Neural crest cell (in vitro differentiated cells): Measurements from ENCODE around the gene CA12. TPM values are rescaled to one million over a fixed set of nuclear protein-coding genes. Genes with fewer than 3 reads are reported as not detected.

Experiments
- DNase-seq: peaks from one replicate; pipeline ENCODE4 v3.0.0; 2021; ENCODE audit warnings: low read depth, mixed read lengths, low spot score
- H3K27ac Mint-ChIP-seq: one replicate; pipeline ENCODE4 v1.8.0; 2021; ENCODE audit warnings: mild to moderate bottlenecking, mixed read lengths; ENCODE audit not compliant: unreplicated experiment
- H3K27me3 Mint-ChIP-seq: 2 replicates; pipeline ENCODE4 v1.8.0; 2021; ENCODE audit warnings: low read depth, mild to moderate bottlenecking, mixed read lengths
- H3K36me3 Mint-ChIP-seq: 2 replicates; pipeline ENCODE4 v1.8.0; 2021; ENCODE audit warnings: low read depth, mild to moderate bottlenecking, mixed read lengths
- H3K4me1 Mint-ChIP-seq: 2 replicates; pipeline ENCODE4 v1.8.0; 2021; ENCODE audit warnings: mixed read lengths
- H3K4me3 Mint-ChIP-seq: one replicate; pipeline ENCODE4 v1.8.0; 2021; ENCODE audit warnings: mild to moderate bottlenecking, mixed read lengths
- H3K9me3 Mint-ChIP-seq: 2 replicates; pipeline ENCODE4 v1.8.0; 2021; ENCODE audit warnings: mixed read lengths
- total RNA-seq: library from RNA; stranded (reverse); gene quantifications from 2 replicates; pipeline ENCODE4 v1.2.1, GENCODE V29; 2021
- TF ChIP-seq, protein P1 (sequence below): fragments of 200-600 bp; sonication (generic); conservative IDR thresholded peaks from 2 replicates; pipeline ENCODE4 v1.5.0; 2021; ENCODE audit warnings: antibody characterized with exemption, mild to moderate bottlenecking

CA12 gene
- total RNA-seq, 1 donor from 2014 or later, result 1.1 TPM

DNA sequence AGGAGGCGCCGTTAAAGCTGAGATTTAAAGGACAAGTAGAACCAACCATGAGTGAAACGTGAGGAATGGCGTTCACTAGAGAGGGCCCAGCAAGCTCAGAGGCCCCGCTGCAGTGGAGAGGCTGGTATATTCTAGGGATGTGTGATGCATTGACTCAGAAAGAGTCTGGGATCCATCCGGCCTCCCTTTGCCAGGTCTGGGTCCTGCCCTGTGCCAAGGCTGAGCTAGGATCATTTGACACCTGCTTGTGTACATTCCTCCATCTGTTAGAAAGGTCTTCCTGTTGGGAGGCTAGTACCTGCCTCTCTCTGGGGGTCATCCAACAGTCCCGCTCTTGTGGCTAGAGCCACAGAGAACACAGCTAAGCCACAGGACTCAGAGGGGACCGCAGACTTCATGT is 28.4 kb downstream of the CA12 start:
- Mint-ChIP-seq H3K27ac (no peak overlapping the region), H3K9me3 (no peaks in the 10 kb centered on the region), H3K36me3 (no peaks in the 10 kb centered on the region), H3K4me3 (no peak overlapping the region), H3K4me1 (peaks cover 14% of the 10 kb centered on the region), H3K27me3 (no peaks in the 10 kb centered on the region)
- no peak for DNase-seq
- TF ChIP-seq, protein P1, sequence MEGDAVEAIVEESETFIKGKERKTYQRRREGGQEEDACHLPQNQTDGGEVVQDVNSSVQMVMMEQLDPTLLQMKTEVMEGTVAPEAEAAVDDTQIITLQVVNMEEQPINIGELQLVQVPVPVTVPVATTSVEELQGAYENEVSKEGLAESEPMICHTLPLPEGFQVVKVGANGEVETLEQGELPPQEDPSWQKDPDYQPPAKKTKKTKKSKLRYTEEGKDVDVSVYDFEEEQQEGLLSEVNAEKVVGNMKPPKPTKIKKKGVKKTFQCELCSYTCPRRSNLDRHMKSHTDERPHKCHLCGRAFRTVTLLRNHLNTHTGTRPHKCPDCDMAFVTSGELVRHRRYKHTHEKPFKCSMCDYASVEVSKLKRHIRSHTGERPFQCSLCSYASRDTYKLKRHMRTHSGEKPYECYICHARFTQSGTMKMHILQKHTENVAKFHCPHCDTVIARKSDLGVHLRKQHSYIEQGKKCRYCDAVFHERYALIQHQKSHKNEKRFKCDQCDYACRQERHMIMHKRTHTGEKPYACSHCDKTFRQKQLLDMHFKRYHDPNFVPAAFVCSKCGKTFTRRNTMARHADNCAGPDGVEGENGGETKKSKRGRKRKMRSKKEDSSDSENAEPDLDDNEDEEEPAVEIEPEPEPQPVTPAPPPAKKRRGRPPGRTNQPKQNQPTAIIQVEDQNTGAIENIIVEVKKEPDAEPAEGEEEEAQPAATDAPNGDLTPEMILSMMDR, result no peak

DNA sequence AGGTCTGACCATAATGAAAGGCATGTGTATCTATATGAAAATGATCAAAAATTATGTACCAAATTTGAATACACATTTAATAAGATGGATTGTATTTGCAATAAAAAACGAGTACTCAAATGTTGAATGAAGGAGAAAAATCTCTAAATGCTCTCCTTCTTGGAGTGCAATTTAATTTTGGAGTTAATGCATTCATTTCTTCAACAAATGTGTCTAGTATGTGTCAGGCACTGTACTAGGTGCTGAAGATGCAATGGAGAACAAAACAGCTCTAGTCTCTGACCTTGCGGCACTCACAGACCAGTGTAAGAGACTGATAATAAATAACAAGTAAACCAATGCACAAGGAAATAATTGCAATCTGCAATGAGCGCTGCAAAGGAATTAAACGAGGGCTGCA is 28.8 kb downstream of the CA12 start:
- no peak for DNase-seq
- H3K4me1 Mint-ChIP-seq, result peaks cover 17% of the 10 kb centered on the region
- no peak overlapping the region for H3K4me3 Mint-ChIP-seq
- no peaks in the 10 kb centered on the region for H3K36me3 Mint-ChIP-seq
- no peaks in the 10 kb centered on the region for H3K9me3 Mint-ChIP-seq
- no peaks in the 10 kb centered on the region for H3K27me3 Mint-ChIP-seq
- TF ChIP-seq, protein P1, result no peak
- H3K27ac Mint-ChIP-seq, result no peak overlapping the region

DNA sequence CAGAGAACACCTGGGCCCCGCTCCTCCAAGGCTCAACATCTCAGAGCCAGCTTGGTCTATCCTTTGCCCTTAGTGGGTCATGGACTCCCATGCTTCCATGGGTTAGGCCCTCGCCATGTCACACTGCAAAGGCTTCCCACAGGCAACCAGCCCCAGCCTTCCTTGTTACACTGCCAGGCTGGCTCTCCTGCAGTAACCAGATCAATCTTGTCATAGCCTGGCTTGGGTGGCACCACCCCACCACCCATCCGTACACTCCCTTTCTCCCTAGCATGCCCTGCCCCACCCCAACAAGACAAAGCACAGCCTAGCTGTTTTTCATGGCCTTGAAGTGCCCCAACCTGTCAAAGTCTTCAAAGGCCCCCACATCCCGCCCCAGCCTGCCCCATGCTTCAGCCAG is 30.5 kb downstream of the CA12 start:
- H3K27ac Mint-ChIP-seq, result no peak overlapping the region
- H3K4me3 Mint-ChIP-seq, result no peak overlapping the region
- no peaks in the 10 kb centered on the region for H3K9me3 Mint-ChIP-seq
- no peak for DNase-seq
- TF ChIP-seq, protein P1, result no peak
- no peaks in the 10 kb centered on the region for H3K27me3 Mint-ChIP-seq
- peaks cover 30% of the 10 kb centered on the region for H3K4me1 Mint-ChIP-seq
- no peaks in the 10 kb centered on the region for H3K36me3 Mint-ChIP-seq

DNA sequence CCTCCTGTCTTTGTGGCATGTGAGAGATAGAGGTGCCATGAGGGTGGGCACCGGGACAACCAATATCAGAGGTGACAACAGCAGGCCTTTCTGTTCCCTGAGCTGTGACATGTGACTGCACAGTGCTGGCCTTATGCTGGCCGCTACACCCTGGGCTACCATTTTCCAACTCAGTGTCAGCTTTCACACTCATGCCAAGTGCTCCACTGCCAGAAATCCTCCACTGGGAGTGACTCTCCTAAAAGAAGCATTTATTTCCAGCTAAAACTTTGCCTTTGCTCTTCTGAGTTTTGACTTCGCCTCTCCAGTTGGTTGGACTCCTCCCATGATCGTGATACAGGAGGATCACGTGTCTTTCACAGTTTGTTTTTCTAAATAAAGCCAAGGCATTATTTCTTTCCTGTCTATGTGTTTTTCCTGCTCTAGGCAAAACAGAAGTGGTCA is 31.4 kb downstream of the CA12 start:
- TF ChIP-seq, protein P1, result no peak
- no peak overlapping the region for H3K27ac Mint-ChIP-seq
- H3K27me3 Mint-ChIP-seq, result no peaks in the 10 kb centered on the region
- H3K4me1 Mint-ChIP-seq, result peaks cover 23% of the 10 kb centered on the region
- no peaks in the 10 kb centered on the region for H3K9me3 Mint-ChIP-seq
- DNase-seq, result no peak
- H3K4me3 Mint-ChIP-seq, result no peak overlapping the region
- H3K36me3 Mint-ChIP-seq, result no peaks in the 10 kb centered on the region

DNA sequence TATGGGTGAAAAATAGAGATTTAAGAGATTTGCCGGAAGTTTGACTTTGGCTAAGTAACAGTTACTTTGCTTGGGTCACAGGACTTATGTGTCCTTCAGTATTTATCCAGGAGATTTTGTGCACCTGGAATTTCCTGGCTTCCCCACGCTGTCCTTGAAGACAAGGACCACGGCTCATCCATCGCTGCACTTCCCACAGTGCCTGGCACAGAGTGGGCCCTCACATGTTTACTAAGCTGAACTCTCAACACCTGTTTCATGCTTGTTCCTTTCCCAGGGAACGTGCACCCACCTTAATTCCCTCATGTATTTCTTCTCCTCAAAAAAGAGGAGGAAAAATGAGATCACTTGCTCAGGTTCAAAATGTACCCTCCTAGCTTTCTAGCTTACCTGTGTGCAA is 32.0 kb downstream of the CA12 start:
- Mint-ChIP-seq H3K27me3 (no peaks in the 10 kb centered on the region), H3K27ac (no peak overlapping the region), H3K4me1 (peaks cover 24% of the 10 kb centered on the region), H3K9me3 (no peaks in the 10 kb centered on the region), H3K4me3 (no peak overlapping the region), H3K36me3 (no peaks in the 10 kb centered on the region)
- TF ChIP-seq, protein P1, result no peak
- DNase-seq, result no peak

DNA sequence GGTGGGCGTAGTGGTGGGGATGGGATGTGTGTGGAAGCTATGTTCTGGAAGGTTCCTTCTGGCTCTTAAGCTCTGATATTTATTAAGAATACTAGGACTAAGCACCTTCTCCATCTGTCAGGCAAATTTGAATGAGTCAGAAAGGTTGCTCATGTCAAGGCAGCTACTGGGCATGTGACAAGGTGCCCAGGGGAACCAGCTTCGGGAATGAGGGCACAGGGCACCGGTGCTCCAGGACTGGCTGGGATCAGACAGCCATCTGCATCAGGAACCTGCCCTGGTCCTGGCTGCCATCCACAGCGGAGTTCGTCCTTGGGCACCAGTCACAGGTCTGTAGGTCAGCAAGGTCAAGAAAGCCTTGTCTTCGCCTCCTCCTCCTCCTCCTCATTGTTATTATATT is 32.5 kb downstream of the CA12 start:
- TF ChIP-seq, protein P1, result no peak
- no peaks in the 10 kb centered on the region for H3K27me3 Mint-ChIP-seq
- H3K9me3 Mint-ChIP-seq, result no peaks in the 10 kb centered on the region
- H3K4me1 Mint-ChIP-seq, result peaks cover 27% of the 10 kb centered on the region
- H3K4me3 Mint-ChIP-seq, result no peak overlapping the region
- no peak for DNase-seq
- no peaks in the 10 kb centered on the region for H3K36me3 Mint-ChIP-seq
- H3K27ac Mint-ChIP-seq, result no peak overlapping the region
